ENCODE results near the gene EXOG. TPM values are rescaled to one million over a fixed set of nuclear protein-coding genes. Genes with fewer than 3 reads are reported as not detected.

Gene EXOG
- total RNA-seq, 1 experiment from 2014 or later: 16.2 TPM

GRCh38 chr3:38521391-38521987, 25.3 kb downstream of the EXOG start:
- H3K4me1 Mint-ChIP-seq (ENCODE audit: low read depth, unreplicated experiment): no peaks in the 10 kb centered on the region
- no TSS peak for BruUV-seq (replicated peaks)
- ChIA-PET CTCF (interaction anchor here (0.6 to 2.6 kb wide), 15 partner anchors 8 to 1326 kb away, joined by 3 to 50 read pairs (median 4); no protein-coding TSS in a partner anchor), POLR2A (no interaction called here)
- peaks cover 11% of the 10 kb centered on the region for H3K36me3 Mint-ChIP-seq (ENCODE audit: insufficient read depth, unreplicated experiment)
- peak; percentile 77 to 87 for TF ChIP-seq CTCF (IDR thresholded peaks at IDR 0.05; ENCODE audit: insufficient read depth in 1 of 2, low read depth in 1 of 2, low read length in 1 of 2, severe bottlenecking in 1 of 2, unreplicated experiment in 1 of 2)
- intact Hi-C loops (cut with micrococcal nuclease; ENCODE audit: unreplicated experiment): loop anchor here (1.0 to 5.0 kb wide), 4 partner anchors 130 to 321 kb away; no protein-coding TSS in a partner anchor
- no peaks in the 10 kb centered on the region for H3K4me1 ChIP-seq
- DNase-seq: peak; percentile 61 to 62
- H3K27me3 Mint-ChIP-seq (ENCODE audit: insufficient read depth, unreplicated experiment): no peaks in the 10 kb centered on the region
- no peak overlapping the region for H3K4me3 Mint-ChIP-seq (ENCODE audit: unreplicated experiment)
- H3K27me3 ChIP-seq (replicated peaks; ENCODE audit: control insufficient read depth, insufficient read depth, low read length): no peaks in the 10 kb centered on the region
- no peak overlapping the region for H3K27ac Mint-ChIP-seq (ENCODE audit: unreplicated experiment)
- H3K36me3 ChIP-seq (ENCODE audit: control insufficient read depth, insufficient read depth, low read length): no peaks in the 10 kb centered on the region; the same call in 1 of the 2 replicates
- H3K9me3 ChIP-seq: no peaks in the 10 kb centered on the region
- no peaks in the 10 kb centered on the region for H3K9me3 Mint-ChIP-seq (ENCODE audit: unreplicated experiment)
- no peak overlapping the region for H3K4me3 ChIP-seq (ENCODE audit: low read depth, low read length)

- Mint-ChIP-seq H3K4me3 (ENCODE audit: unreplicated experiment) (no peak overlapping the region), H3K36me3 (ENCODE audit: insufficient read depth, unreplicated experiment) (peaks cover 11% of the 10 kb centered on the region), H3K27me3 (ENCODE audit: insufficient read depth, unreplicated experiment) (no peaks in the 10 kb centered on the region), H3K27ac (ENCODE audit: unreplicated experiment) (no peak overlapping the region), H3K4me1 (ENCODE audit: low read depth, unreplicated experiment) (no peaks in the 10 kb centered on the region), H3K9me3 (ENCODE audit: unreplicated experiment) (no peaks in the 10 kb centered on the region)
- DNase-seq: no peak
- intact Hi-C loops (cut with micrococcal nuclease; ENCODE audit: unreplicated experiment): loop anchor here (5.0 kb wide), 1 partner anchor 320 kb away; no protein-coding TSS in a partner anchor
- Histone ChIP-seq H3K9me3 (no peaks in the 10 kb centered on the region), H3K4me1 (no peaks in the 10 kb centered on the region), H3K36me3 (ENCODE audit: control insufficient read depth, insufficient read depth, low read length) (no peaks in the 10 kb centered on the region; the same call in 1 of the 2 replicates), H3K4me3 (ENCODE audit: low read depth, low read length) (no peak overlapping the region), H3K27me3 (replicated peaks; ENCODE audit: control insufficient read depth, insufficient read depth, low read length) (no peaks in the 10 kb centered on the region)
- POLR2A ChIA-PET: no interaction called here
- CTCF ChIA-PET: interaction anchor here (0.6 to 2.6 kb wide), 15 partner anchors 9 to 1326 kb away, joined by 3 to 50 read pairs (median 4); no protein-coding TSS in a partner anchor
- no TSS peak for BruUV-seq (replicated peaks)
- no peak for TF ChIP-seq CTCF (IDR thresholded peaks at IDR 0.05; ENCODE audit: insufficient read depth in 1 of 2, low read depth in 1 of 2, low read length in 1 of 2, severe bottlenecking in 1 of 2, unreplicated experiment in 1 of 2)
These were observed 25.9 kb downstream of the EXOG start for GRCh38 chr3:38522002-38522401.

- no peaks in the 10 kb centered on the region for H3K4me1 ChIP-seq
- Mint-ChIP-seq H3K4me3 (ENCODE audit: unreplicated experiment) (no peak overlapping the region), H3K27me3 (ENCODE audit: insufficient read depth, unreplicated experiment) (no peaks in the 10 kb centered on the region), H3K4me1 (ENCODE audit: low read depth, unreplicated experiment) (no peaks in the 10 kb centered on the region), H3K9me3 (ENCODE audit: unreplicated experiment) (no peaks in the 10 kb centered on the region), H3K27ac (ENCODE audit: unreplicated experiment) (no peak overlapping the region), H3K36me3 (ENCODE audit: insufficient read depth, unreplicated experiment) (peaks cover 11% of the 10 kb centered on the region)
- no peak for DNase-seq
- no peak for TF ChIP-seq CTCF (IDR thresholded peaks at IDR 0.05; ENCODE audit: insufficient read depth in 1 of 2, low read depth in 1 of 2, low read length in 1 of 2, severe bottlenecking in 1 of 2, unreplicated experiment in 1 of 2)
- ChIA-PET POLR2A (no interaction called here), CTCF (interaction anchor here (1.6 kb wide), 1 partner anchor 131 kb away, joined by 7 read pairs; no protein-coding TSS in a partner anchor)
- H3K4me3 ChIP-seq (ENCODE audit: low read depth, low read length): no peak overlapping the region
- H3K36me3 ChIP-seq (ENCODE audit: control insufficient read depth, insufficient read depth, low read length): no peaks in the 10 kb centered on the region; the same call in 1 of the 2 replicates
- H3K27me3 ChIP-seq (replicated peaks; ENCODE audit: control insufficient read depth, insufficient read depth, low read length): no peaks in the 10 kb centered on the region
- BruUV-seq (replicated peaks): TSS peak; percentile 30
- intact Hi-C loops (cut with micrococcal nuclease; ENCODE audit: unreplicated experiment): loop anchor here (5.0 kb wide), 1 partner anchor 318 kb away; no protein-coding TSS in a partner anchor
- no peaks in the 10 kb centered on the region for H3K9me3 ChIP-seq
These were observed 28.1 kb downstream of the EXOG start for GRCh38 chr3:38524141-38524739.
